Measurements from ENCODE around the gene ENOPH1. TPM values are rescaled to one million over a fixed set of nuclear protein-coding genes. Genes with fewer than 3 reads are reported as not detected.
A peak's percentile ranks its signal among the peaks of the same experiment; 100 is the strongest.

The ENOPH1 gene
- total RNA-seq, 1 experiment from 2014 or later = 78.3 TPM

- CTCF ChIA-PET = no interaction called here
- peaks cover 54% of the 10 kb centered on the region for H3K36me3 Mint-ChIP-seq
- DNase-seq (ENCODE audit: low spot score) (no peak), ATAC-seq (no peak)
- TF ChIP-seq EMX1 (CRISPR knock-in tag; IDR thresholded peaks at IDR 0.05) = no peak
- H3K27me3 Mint-ChIP-seq (ENCODE audit: low read depth) = no peaks in the 10 kb centered on the region
- no peak overlapping the region for H3K4me3 Mint-ChIP-seq
- H3K27ac Mint-ChIP-seq = peak overlapping the region; percentile 60; the same call in 1 of the 2 replicates
- POLR2A ChIA-PET = interaction anchor here (1.3 kb wide), 1 partner anchor 19 kb away, joined by 4 read pairs; no protein-coding TSS in a partner anchor
- no peaks in the 10 kb centered on the region; the same call in 1 of the 2 replicates for H3K4me1 Mint-ChIP-seq
- no peaks in the 10 kb centered on the region for H3K9me3 Mint-ChIP-seq
These were observed 17.5 kb downstream of the ENOPH1 start for GRCh38 chr4:82447886-82448285.

- H3K36me3 Mint-ChIP-seq = peaks cover 72% of the 10 kb centered on the region
- no peak overlapping the region for H3K4me3 Mint-ChIP-seq
- TF ChIP-seq ZNF416 (CRISPR knock-in tag; IDR thresholded peaks at IDR 0.05) (no peak), KAT7 (CRISPR knock-in tag; IDR thresholded peaks at IDR 0.05; ENCODE audit: borderline replicate concordance) (no peak), E2F5 (CRISPR knock-in tag; IDR thresholded peaks at IDR 0.05) (no peak), RELA (CRISPR knock-in tag; IDR thresholded peaks at IDR 0.05; ENCODE audit: borderline replicate concordance) (no peak), ERG (CRISPR knock-in tag; IDR thresholded peaks at IDR 0.05) (no peak), MLX (CRISPR knock-in tag; IDR thresholded peaks at IDR 0.05) (no peak), SMAD4 (CRISPR knock-in tag; IDR thresholded peaks at IDR 0.05) (no peak), ZNF671 (CRISPR knock-in tag; IDR thresholded peaks at IDR 0.05) (no peak), USF1 (CRISPR knock-in tag; IDR thresholded peaks at IDR 0.05) (no peak), TEAD1 (CRISPR knock-in tag; IDR thresholded peaks at IDR 0.05) (no peak), SP1 (CRISPR knock-in tag; conservative IDR thresholded peaks at IDR 0.05) (no peak), ATF3 (CRISPR knock-in tag; conservative IDR thresholded peaks at IDR 0.05) (no peak), ETV6 (CRISPR knock-in tag; IDR thresholded peaks at IDR 0.05) (no peak), ATF1 (CRISPR knock-in tag; IDR thresholded peaks at IDR 0.05) (no peak), ZNF396 (CRISPR knock-in tag; IDR thresholded peaks at IDR 0.05; ENCODE audit: borderline replicate concordance) (no peak)
- TF ChIP-seq, protein P1, sequence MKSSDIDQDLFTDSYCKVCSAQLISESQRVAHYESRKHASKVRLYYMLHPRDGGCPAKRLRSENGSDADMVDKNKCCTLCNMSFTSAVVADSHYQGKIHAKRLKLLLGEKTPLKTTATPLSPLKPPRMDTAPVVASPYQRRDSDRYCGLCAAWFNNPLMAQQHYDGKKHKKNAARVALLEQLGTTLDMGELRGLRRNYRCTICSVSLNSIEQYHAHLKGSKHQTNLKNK (CRISPR knock-in tag; IDR thresholded peaks at IDR 0.05) = no peak
- no peaks in the 10 kb centered on the region for H3K27me3 Mint-ChIP-seq (ENCODE audit: low read depth)
- no peaks in the 10 kb centered on the region for H3K9me3 Mint-ChIP-seq
- ATAC-seq = no peak
- POLR2A ChIA-PET = interaction anchor here (0.8 kb wide), 1 partner anchor 18 kb away, joined by 3 read pairs; no protein-coding TSS in a partner anchor
- 0 out of 2 replicates have a peak overlapping the region, but pooled peaks have one; percentile 14 for H3K27ac Mint-ChIP-seq
- CTCF ChIA-PET = interaction anchor here (0.6 kb wide), 1 partner anchor 11 kb away, joined by 3 read pairs; no protein-coding TSS in a partner anchor
- DNase-seq (ENCODE audit: low spot score) = no peak
- peaks cover 8% of the 10 kb centered on the region for H3K4me1 Mint-ChIP-seq
These were observed 20.8 kb downstream of the ENOPH1 start for GRCh38 chr4:82450966-82451755.

DNA sequence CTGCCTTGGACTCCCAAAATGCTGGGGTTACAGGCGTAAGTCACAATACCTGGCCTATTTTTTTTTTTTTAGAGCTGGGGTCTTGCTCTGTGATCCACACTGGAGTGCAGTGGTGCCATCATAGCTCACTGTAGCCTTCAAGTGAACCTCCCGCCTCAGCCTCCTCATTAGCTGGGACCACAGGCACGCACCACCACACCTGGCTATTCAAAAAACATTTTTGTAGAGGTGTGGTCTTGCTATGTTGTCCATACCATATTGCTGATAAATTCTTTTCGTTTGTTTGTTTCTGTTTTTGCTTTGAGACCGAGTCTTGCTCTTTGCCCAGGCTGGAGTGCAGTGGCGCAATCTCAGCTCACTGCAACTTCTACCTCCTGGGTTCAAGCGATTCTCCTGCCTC is 21.6 kb downstream of the ENOPH1 start:
- Mint-ChIP-seq H3K9me3 (no peaks in the 10 kb centered on the region), H3K36me3 (peaks cover 81% of the 10 kb centered on the region), H3K27ac (no peak overlapping the region), H3K4me3 (no peak overlapping the region), H3K4me1 (peaks cover 8% of the 10 kb centered on the region), H3K27me3 (ENCODE audit: low read depth) (no peaks in the 10 kb centered on the region)
- TF ChIP-seq ERG (CRISPR knock-in tag; IDR thresholded peaks at IDR 0.05) = no peak
- TF ChIP-seq, protein P2, sequence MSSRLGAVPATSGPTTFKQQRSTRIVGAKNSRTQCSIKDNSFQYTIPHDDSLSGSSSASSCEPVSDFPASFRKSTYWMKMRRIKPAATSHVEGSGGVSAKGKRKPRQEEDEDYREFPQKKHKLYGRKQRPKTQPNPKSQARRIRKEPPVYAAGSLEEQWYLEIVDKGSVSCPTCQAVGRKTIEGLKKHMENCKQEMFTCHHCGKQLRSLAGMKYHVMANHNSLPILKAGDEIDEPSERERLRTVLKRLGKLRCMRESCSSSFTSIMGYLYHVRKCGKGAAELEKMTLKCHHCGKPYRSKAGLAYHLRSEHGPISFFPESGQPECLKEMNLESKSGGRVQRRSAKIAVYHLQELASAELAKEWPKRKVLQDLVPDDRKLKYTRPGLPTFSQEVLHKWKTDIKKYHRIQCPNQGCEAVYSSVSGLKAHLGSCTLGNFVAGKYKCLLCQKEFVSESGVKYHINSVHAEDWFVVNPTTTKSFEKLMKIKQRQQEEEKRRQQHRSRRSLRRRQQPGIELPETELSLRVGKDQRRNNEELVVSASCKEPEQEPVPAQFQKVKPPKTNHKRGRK (CRISPR knock-in tag; IDR thresholded peaks at IDR 0.05; ENCODE audit: borderline replicate concordance) = no peak
- TF ChIP-seq, protein P3, sequence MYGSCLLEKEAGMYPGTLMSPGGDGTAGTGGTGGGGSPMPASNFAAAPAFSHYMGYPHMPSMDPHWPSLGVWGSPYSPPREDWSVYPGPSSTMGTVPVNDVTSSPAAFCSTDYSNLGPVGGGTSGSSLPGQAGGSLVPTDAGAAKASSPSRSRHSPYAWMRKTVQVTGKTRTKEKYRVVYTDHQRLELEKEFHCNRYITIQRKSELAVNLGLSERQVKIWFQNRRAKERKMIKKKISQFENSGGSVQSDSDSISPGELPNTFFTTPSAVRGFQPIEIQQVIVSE (CRISPR knock-in tag; IDR thresholded peaks at IDR 0.05; ENCODE audit: borderline replicate concordance) = no peak
- ChIA-PET POLR2A (no interaction called here), CTCF (no interaction called here)
- DNase-seq (ENCODE audit: low spot score) (no peak), ATAC-seq (no peak)

Measured in WTC11 (cell line).